ENCODE results near the gene ZNF441.

Gene ZNF441

DNA sequence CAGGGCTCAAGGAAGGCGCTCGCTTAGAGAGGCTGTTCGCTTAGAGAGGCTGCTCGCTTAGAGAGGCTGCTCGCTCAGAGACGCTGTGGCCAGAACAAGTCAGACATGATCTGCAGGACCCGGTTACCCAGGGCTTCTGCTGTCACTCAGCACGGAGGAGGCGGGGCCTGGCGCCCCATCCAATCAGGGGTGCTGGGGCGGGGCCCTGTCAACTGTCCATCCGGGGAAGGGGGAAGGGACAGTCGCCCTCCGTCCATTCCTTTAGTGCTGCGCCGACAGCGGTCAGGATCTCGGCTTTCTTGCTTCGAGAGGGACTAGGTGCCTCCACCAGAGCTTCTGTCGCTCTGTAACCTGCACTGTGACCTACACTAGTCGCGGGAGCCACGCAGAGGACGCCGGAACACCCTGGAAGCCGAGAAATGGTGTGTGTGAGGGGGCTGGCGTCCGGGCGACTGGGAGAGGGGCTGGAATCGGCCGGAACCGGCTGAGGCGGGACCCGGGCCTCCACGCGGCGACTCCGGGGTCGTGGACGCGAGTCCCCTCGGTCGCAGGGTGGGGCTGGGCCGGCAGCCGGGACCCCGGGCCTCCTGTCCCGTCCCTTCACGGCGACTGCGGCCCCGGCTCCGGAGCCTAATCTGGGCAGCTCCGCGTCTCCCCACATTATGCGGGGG is 47.4 kb downstream of the ZNF441 start, which contains the start of gene ZNF440:
Gene ZNF440 (plus strand): TSS at position 245 of the 671 bp plus-strand sequence. CDS start 175 bp downstream, at position 420.
- Histone ChIP-seq H2AFZ (ENCODE audit: low read length) (peak within 1 kb of the TSS; percentile 92), H3K9me3 (ENCODE audit: insufficient read depth, low read depth, low read length) (no peaks in the 10 kb centered on the region), H3K9me2 (replicated peaks; ENCODE audit: low read depth, low read length) (no peaks in the 10 kb centered on the region), H3K27me3 (ENCODE audit: insufficient read depth, low read length, poor library complexity, severe bottlenecking) (no peaks in the 10 kb centered on the region), H3K4me3 (ENCODE audit: low read length, poor library complexity, severe bottlenecking) (peak within 1 kb of the TSS; percentile 78), H3K4me1 (ENCODE audit: insufficient read depth, low read length, poor library complexity, severe bottlenecking) (peaks cover 11% of the 10 kb centered on the region), H3F3A (ENCODE audit: low read depth) (no peaks in the 10 kb centered on the region), H3K36me3 (ENCODE audit: insufficient read depth, low read length) (no peaks in the 10 kb centered on the region), H4K20me1 (ENCODE audit: insufficient read depth, low read length, poor library complexity, severe bottlenecking) (no peaks in the 10 kb centered on the region), H3K4me2 (ENCODE audit: low read depth, low read length, poor library complexity, severe bottlenecking) (peak within 1 kb of the TSS; percentile 89), H3K79me2 (ENCODE audit: insufficient read depth, low read length) (peaks cover 15% of the 10 kb centered on the region), H3K9ac (ENCODE audit: low read depth, low read length, poor library complexity, severe bottlenecking) (peak within 1 kb of the TSS; percentile 85)
- TF ChIP-seq, protein P1, sequence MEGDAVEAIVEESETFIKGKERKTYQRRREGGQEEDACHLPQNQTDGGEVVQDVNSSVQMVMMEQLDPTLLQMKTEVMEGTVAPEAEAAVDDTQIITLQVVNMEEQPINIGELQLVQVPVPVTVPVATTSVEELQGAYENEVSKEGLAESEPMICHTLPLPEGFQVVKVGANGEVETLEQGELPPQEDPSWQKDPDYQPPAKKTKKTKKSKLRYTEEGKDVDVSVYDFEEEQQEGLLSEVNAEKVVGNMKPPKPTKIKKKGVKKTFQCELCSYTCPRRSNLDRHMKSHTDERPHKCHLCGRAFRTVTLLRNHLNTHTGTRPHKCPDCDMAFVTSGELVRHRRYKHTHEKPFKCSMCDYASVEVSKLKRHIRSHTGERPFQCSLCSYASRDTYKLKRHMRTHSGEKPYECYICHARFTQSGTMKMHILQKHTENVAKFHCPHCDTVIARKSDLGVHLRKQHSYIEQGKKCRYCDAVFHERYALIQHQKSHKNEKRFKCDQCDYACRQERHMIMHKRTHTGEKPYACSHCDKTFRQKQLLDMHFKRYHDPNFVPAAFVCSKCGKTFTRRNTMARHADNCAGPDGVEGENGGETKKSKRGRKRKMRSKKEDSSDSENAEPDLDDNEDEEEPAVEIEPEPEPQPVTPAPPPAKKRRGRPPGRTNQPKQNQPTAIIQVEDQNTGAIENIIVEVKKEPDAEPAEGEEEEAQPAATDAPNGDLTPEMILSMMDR (conservative IDR thresholded peaks at IDR 0.05; ENCODE audit: low read length): no peak
- no peak for TF ChIP-seq EZH2phosphoT487 (IDR thresholded peaks at IDR 0.05; ENCODE audit: borderline replicate concordance)

- no peak for TF ChIP-seq EZH2phosphoT487 (IDR thresholded peaks at IDR 0.05; ENCODE audit: borderline replicate concordance)
- TF ChIP-seq, protein P1 (conservative IDR thresholded peaks at IDR 0.05; ENCODE audit: low read length): no peak
- H3K9ac ChIP-seq (ENCODE audit: low read depth, low read length, poor library complexity, severe bottlenecking): peak overlapping the region; percentile 85
- no peaks in the 10 kb centered on the region for H3K36me3 ChIP-seq (ENCODE audit: insufficient read depth, low read length)
- H3K27me3 ChIP-seq (ENCODE audit: insufficient read depth, low read length, poor library complexity, severe bottlenecking): no peaks in the 10 kb centered on the region
- no peaks in the 10 kb centered on the region for H3K9me3 ChIP-seq (ENCODE audit: insufficient read depth, low read depth, low read length)
- H3K4me1 ChIP-seq (ENCODE audit: insufficient read depth, low read length, poor library complexity, severe bottlenecking): peaks cover 11% of the 10 kb centered on the region
- H3F3A ChIP-seq (ENCODE audit: low read depth): no peaks in the 10 kb centered on the region
- H2AFZ ChIP-seq (ENCODE audit: low read length): peak overlapping the region; percentile 92
- no peaks in the 10 kb centered on the region for H3K9me2 ChIP-seq (replicated peaks; ENCODE audit: low read depth, low read length)
- peak overlapping the region; percentile 78 for H3K4me3 ChIP-seq (ENCODE audit: low read length, poor library complexity, severe bottlenecking)
- H3K4me2 ChIP-seq (ENCODE audit: low read depth, low read length, poor library complexity, severe bottlenecking): peak overlapping the region; percentile 89
- peaks cover 15% of the 10 kb centered on the region for H3K79me2 ChIP-seq (ENCODE audit: insufficient read depth, low read length)
- H4K20me1 ChIP-seq (ENCODE audit: insufficient read depth, low read length, poor library complexity, severe bottlenecking): no peaks in the 10 kb centered on the region
Measured at GRCh38 chr19:11814700-11815035, 47.9 kb downstream of the ZNF441 start.

GRCh38 chr19:11821474-11822109 is 54.8 kb downstream of the ZNF441 start:
- Histone ChIP-seq H3K4me2 (ENCODE audit: low read depth, low read length, poor library complexity, severe bottlenecking) (peak overlapping the region; percentile 16), H3K36me3 (ENCODE audit: insufficient read depth, low read length) (no peaks in the 10 kb centered on the region), H2AFZ (ENCODE audit: low read length) (no peak overlapping the region), H3K27me3 (ENCODE audit: insufficient read depth, low read length, poor library complexity, severe bottlenecking) (no peaks in the 10 kb centered on the region), H3F3A (ENCODE audit: low read depth) (no peaks in the 10 kb centered on the region), H3K4me3 (ENCODE audit: low read length, poor library complexity, severe bottlenecking) (no peak overlapping the region), H4K20me1 (ENCODE audit: insufficient read depth, low read length, poor library complexity, severe bottlenecking) (no peaks in the 10 kb centered on the region), H3K79me2 (ENCODE audit: insufficient read depth, low read length) (no peaks in the 10 kb centered on the region; the same call in 1 of the 2 replicates), H3K9me3 (ENCODE audit: insufficient read depth, low read depth, low read length) (no peaks in the 10 kb centered on the region), H3K9me2 (replicated peaks; ENCODE audit: low read depth, low read length) (no peaks in the 10 kb centered on the region), H3K9ac (ENCODE audit: low read depth, low read length, poor library complexity, severe bottlenecking) (no peak overlapping the region), H3K4me1 (ENCODE audit: insufficient read depth, low read length, poor library complexity, severe bottlenecking) (no peaks in the 10 kb centered on the region)
- TF ChIP-seq EZH2phosphoT487 (IDR thresholded peaks at IDR 0.05; ENCODE audit: borderline replicate concordance): no peak
- TF ChIP-seq, protein P1 (conservative IDR thresholded peaks at IDR 0.05; ENCODE audit: low read length): no peak

Data from Loucy (cell line).